WTC11 (cell line): ENCODE results near the gene MSI1.

Experiments used
- CBFB ChIP-seq: sonication (generic); formaldehyde crosslinking; IDR thresholded peaks from 2 replicates; pipeline ENCODE4 v1.8.1; 2022; ENCODE audit warnings: mild to moderate bottlenecking, low read depth, missing genetic modification reagents
- CTCF ChIP-seq: fragments of 200-600 bp; IDR thresholded peaks from 2 replicates; pipeline ENCODE4 v1.8.0; 2022; ENCODE audit warnings: antibody characterized with exemption
- ESRRA ChIP-seq: sonication (generic); formaldehyde crosslinking; IDR thresholded peaks from 2 replicates; pipeline ENCODE4 v1.8.1; 2022; ENCODE audit warnings: mild to moderate bottlenecking, missing genetic modification reagents, borderline replicate concordance
- ZNF423 ChIP-seq: fragments of 250-450 bp; sonication (Bioruptor Pico); IDR thresholded peaks from 2 replicates; pipeline ENCODE4 v2.1.2; 2022; ENCODE audit warnings: mild to moderate bottlenecking, moderate library complexity

- TF ChIP-seq CTCF (peak; percentile 55), ZNF423 (CRISPR knock-in tag) (no peak), CBFB (CRISPR knock-in tag) (no peak), ESRRA (CRISPR knock-in tag) (no peak)
Measured at GRCh38 chr12:120367233-120367923, 1.6 kb downstream of the MSI1 start.
